Measurements from ENCODE around the gene NOS1. TPM values are rescaled to one million over a fixed set of nuclear protein-coding genes. Genes with fewer than 3 reads are reported as not detected.

Gene NOS1
- total RNA-seq, 1 donor from 2014 or later = 3.5 TPM

DNA sequence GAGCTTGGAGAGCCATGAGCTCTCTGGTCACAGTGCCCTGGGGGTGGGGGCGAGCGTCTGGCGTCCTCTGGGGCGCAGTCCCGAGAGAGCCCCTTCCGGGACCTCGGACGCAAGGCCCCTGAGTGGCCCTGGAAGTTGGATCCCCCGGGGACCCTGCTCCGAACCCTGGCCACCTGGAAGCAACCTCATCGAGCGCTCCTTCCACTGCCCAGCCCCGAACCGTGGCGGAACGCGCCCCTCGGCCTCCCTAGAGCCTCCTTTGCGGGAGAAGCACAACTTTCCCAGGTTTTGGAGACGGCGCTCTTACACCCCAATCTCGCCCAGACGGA lies 1.2 kb downstream of the NOS1 start:
- H3K4me3 ChIP-seq = peak overlapping the region; percentile 40
- no peaks in the 10 kb centered on the region for H3K36me3 ChIP-seq
- peaks cover 67% of the 10 kb centered on the region for H3K27me3 ChIP-seq (ENCODE audit: low read depth)
- H3K27ac ChIP-seq = no peak overlapping the region
- no peaks in the 10 kb centered on the region for H3K4me1 ChIP-seq
- DNase-seq (no peak), ATAC-seq (no peak)
- TF ChIP-seq, protein P1, sequence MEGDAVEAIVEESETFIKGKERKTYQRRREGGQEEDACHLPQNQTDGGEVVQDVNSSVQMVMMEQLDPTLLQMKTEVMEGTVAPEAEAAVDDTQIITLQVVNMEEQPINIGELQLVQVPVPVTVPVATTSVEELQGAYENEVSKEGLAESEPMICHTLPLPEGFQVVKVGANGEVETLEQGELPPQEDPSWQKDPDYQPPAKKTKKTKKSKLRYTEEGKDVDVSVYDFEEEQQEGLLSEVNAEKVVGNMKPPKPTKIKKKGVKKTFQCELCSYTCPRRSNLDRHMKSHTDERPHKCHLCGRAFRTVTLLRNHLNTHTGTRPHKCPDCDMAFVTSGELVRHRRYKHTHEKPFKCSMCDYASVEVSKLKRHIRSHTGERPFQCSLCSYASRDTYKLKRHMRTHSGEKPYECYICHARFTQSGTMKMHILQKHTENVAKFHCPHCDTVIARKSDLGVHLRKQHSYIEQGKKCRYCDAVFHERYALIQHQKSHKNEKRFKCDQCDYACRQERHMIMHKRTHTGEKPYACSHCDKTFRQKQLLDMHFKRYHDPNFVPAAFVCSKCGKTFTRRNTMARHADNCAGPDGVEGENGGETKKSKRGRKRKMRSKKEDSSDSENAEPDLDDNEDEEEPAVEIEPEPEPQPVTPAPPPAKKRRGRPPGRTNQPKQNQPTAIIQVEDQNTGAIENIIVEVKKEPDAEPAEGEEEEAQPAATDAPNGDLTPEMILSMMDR (IDR thresholded peaks at IDR 0.05) = no peak
- intact Hi-C loops (cut with DNase I) = no loop called here
- no peaks in the 10 kb centered on the region for H3K9me3 ChIP-seq

DNA sequence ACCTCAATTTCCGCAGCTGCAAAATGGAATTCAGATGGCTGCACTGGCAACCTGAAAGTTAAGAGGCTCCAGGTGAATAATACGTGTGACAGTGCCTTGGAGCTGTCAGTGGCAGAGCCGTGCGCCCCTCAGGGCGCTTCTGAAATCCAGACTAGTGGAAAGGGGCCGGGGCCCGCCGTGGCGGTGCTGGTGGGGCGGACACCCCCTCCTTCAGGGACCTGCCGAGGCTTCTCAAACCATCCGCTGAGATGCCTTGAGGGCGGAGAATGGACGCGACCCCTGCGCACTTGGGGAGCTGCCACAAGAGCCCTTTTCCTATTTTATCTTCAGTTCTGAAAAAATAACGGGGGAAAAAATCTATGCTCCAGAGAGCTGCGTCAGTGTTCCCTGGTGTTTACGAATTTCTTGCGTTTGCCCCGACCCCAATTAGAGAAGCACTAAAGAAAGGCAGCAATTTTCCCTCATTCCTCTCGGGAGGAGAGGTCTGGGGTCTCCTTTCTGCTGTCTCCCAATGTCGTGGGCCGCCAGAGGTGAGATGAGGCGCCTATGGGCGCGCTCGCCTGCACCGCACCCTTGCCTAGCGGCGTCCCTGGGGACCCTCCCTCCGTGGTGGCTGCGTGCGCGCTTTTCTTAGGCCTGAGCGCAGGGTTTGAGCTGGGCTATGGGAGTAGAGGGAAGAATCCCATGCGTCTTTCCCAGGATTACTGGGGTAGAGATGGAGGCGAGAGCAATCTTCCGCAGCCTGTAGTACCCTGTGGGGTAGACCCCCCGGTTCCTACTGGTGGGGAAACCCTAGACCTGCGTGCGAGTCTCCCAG lies 2.2 kb downstream of the NOS1 start:
- DNase-seq (no peak), ATAC-seq (no peak)
- Histone ChIP-seq H3K27ac (no peak overlapping the region), H3K4me1 (no peaks in the 10 kb centered on the region), H3K36me3 (no peaks in the 10 kb centered on the region), H3K27me3 (ENCODE audit: low read depth) (peaks cover 61% of the 10 kb centered on the region), H3K9me3 (no peaks in the 10 kb centered on the region), H3K4me3 (no peak overlapping the region)
- TF ChIP-seq, protein P1 (IDR thresholded peaks at IDR 0.05) = no peak
- intact Hi-C loops (cut with DNase I) = no loop called here

GRCh38 chr12:117356048-117356447 lies 5.4 kb downstream of the NOS1 start:
- intact Hi-C loops (cut with DNase I) = no loop called here
- Histone ChIP-seq H3K4me1 (no peaks in the 10 kb centered on the region), H3K27me3 (ENCODE audit: low read depth) (peaks cover 33% of the 10 kb centered on the region), H3K36me3 (no peaks in the 10 kb centered on the region), H3K4me3 (no peak overlapping the region), H3K9me3 (no peaks in the 10 kb centered on the region), H3K27ac (no peak overlapping the region)
- DNase-seq (no peak), ATAC-seq (no peak)
- TF ChIP-seq, protein P1 (IDR thresholded peaks at IDR 0.05) = no peak

- intact Hi-C loops (cut with DNase I) = no loop called here
- TF ChIP-seq, protein P1 (IDR thresholded peaks at IDR 0.05) = no peak
- ATAC-seq = no peak
These were observed 8.5 kb downstream of the NOS1 start for GRCh38 chr12:117352883-117353282.

GRCh38 chr12:117352206-117352605 lies 9.2 kb downstream of the NOS1 start:
- Histone ChIP-seq H3K4me1 (no peaks in the 10 kb centered on the region), H3K4me3 (no peak overlapping the region), H3K36me3 (no peaks in the 10 kb centered on the region), H3K27me3 (ENCODE audit: low read depth) (no peaks in the 10 kb centered on the region), H3K9me3 (no peaks in the 10 kb centered on the region), H3K27ac (no peak overlapping the region)
- TF ChIP-seq, protein P1 (IDR thresholded peaks at IDR 0.05) = no peak
- DNase-seq = no peak
- ATAC-seq = peak in 1 of 2 donors; percentile 23
- intact Hi-C loops (cut with DNase I) = no loop called here

More at GRCh38 chr12:117352883-117353282, 8.5 kb downstream of the NOS1 start:
- H3K27me3 ChIP-seq (ENCODE audit: low read depth) = peaks cover 2% of the 10 kb centered on the region
- no peak overlapping the region for H3K27ac ChIP-seq
- no peaks in the 10 kb centered on the region for H3K36me3 ChIP-seq
- H3K9me3 ChIP-seq = no peaks in the 10 kb centered on the region
- DNase-seq = no peak
- H3K4me1 ChIP-seq = no peaks in the 10 kb centered on the region
- H3K4me3 ChIP-seq = no peak overlapping the region

All from lower lobe of right lung (tissue), 2 donors.